ENCODE results near the gene FUT6.

FUT6 gene

DNA sequence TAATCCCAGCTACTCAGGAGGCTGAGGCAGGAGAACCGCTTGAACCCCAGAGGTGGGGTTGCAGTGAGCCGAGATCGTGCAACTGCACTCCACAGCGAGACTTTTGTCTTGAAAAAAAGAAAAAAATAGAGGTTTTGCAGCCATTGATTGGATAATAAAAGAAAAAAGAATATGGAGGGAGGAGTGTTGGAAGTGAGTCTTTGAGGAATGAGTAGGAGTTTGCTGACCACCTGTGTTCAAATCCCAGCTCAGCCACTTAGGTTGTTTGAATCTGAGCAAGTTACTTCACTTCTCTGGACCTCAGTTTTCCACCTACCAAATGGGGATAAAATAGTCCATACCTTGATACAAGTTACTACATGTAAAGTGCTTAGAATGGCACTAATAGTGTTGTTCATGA lies 28.4 kb downstream of the FUT6 start:
- H3K4me3 ChIP-seq (ENCODE audit: low read depth, low read length) = no peak overlapping the region

DNA sequence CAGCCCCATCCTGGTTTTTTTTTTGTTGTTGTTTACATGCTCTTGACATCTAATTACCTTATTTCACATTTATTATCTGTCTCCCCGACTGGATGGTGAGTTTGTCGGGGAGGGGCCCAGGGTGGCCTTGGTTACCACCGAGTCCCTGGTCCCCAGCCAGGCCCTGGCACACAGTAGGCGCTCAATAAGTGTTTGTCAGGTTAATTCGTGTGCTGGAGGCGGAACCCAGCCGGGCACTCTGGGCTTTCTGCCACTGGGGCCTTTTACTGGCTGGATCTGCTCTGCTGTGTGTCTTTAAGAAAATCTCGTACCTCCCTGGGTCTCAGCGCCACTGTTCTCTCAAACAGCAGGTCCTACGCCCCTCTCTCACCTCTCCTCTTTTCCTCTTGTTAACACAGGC lies 30.0 kb downstream of the FUT6 start:
- H3K4me3 ChIP-seq (ENCODE audit: low read depth, low read length) = no peak overlapping the region
- TF ChIP-seq, protein P1, sequence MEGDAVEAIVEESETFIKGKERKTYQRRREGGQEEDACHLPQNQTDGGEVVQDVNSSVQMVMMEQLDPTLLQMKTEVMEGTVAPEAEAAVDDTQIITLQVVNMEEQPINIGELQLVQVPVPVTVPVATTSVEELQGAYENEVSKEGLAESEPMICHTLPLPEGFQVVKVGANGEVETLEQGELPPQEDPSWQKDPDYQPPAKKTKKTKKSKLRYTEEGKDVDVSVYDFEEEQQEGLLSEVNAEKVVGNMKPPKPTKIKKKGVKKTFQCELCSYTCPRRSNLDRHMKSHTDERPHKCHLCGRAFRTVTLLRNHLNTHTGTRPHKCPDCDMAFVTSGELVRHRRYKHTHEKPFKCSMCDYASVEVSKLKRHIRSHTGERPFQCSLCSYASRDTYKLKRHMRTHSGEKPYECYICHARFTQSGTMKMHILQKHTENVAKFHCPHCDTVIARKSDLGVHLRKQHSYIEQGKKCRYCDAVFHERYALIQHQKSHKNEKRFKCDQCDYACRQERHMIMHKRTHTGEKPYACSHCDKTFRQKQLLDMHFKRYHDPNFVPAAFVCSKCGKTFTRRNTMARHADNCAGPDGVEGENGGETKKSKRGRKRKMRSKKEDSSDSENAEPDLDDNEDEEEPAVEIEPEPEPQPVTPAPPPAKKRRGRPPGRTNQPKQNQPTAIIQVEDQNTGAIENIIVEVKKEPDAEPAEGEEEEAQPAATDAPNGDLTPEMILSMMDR (IDR thresholded peaks at IDR 0.05; ENCODE audit: low read depth, low read length) = no peak

More for the DNA sequence above, 28.4 kb downstream of the FUT6 start:
- TF ChIP-seq, protein P1 (IDR thresholded peaks at IDR 0.05; ENCODE audit: low read depth, low read length) = no peak

DNA sequence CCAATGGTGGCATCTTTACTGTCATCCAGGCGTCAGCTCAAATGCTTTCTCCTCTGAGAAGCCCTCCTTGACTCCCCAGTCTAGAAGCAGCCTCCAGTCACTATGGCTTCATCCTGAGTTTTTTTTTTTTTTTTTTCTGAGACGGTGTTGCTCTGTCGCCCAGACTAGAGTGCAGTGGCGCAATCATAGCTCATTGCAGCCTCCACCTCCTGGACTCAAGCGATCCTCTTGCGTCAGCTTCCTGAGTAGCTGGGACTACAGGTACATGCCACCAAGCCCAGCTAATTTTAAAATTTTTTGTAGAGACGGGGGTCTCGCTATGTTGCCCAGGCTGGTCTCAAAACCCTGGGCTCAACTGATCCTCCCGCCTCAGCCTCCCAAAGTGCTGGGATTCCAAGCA lies 30.4 kb downstream of the FUT6 start:
- no peak overlapping the region for H3K4me3 ChIP-seq (ENCODE audit: low read depth, low read length)
- TF ChIP-seq, protein P1 (IDR thresholded peaks at IDR 0.05; ENCODE audit: low read depth, low read length) = no peak

DNA sequence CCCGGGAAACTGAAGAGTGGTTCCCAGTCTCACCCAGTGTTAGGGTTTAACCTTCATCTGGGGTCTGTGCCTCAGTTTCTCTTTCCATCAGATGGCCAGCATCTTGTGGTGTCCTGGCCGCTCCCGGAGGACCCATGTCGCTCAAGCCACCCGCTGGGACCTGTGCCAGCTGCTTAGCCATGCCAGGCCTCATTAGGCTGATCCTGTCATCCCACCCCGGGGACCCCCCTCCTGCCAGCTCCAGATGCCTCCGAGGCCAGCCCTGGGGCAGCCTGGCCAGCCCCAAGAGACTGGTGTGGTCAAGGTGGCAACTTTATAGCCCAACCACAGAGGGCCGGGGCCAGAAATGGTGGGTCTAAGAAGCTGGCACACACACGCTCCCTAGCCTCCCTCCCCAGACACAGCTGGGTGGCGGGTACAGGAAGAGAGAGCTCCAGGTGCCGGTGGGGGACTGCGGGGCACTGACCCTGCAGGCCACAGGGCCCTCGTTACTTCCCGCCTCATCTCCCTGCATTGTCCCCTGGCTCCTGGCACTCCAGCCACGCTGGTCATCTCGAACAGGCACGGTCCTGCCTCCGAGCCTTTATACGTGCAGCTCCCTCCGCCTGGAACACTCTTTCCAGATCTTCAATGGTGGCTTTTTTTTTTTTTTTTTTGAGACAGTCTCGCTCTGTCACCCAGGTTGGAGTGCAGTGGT lies 31.2 kb downstream of the FUT6 start:
- no peak overlapping the region for H3K4me3 ChIP-seq (ENCODE audit: low read depth, low read length)
- TF ChIP-seq, protein P1 (IDR thresholded peaks at IDR 0.05; ENCODE audit: low read depth, low read length) = no peak

DNA sequence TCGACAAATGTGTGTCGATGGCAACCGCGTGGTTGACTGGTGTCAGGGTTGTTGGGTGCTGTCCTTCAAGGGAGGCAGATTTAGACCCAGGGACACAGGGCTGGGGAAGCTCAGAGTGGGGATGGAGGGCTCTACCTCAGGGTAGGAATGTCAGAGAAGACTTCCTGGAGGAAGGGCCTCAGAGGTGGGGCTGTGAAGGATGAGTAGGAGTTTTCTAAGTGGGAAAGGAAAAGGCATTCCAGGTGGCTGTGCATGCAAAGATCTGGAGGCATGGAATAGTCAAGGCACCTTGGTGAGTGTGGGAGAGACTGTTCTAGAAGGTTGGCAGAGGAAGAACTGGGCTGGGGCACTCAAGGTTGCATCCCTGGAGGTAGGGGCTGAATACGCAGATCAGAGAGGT lies 32.6 kb downstream of the FUT6 start:
- TF ChIP-seq, protein P1 (IDR thresholded peaks at IDR 0.05; ENCODE audit: low read depth, low read length) = no peak
- H3K4me3 ChIP-seq (ENCODE audit: low read depth, low read length) = no peak overlapping the region

DNA sequence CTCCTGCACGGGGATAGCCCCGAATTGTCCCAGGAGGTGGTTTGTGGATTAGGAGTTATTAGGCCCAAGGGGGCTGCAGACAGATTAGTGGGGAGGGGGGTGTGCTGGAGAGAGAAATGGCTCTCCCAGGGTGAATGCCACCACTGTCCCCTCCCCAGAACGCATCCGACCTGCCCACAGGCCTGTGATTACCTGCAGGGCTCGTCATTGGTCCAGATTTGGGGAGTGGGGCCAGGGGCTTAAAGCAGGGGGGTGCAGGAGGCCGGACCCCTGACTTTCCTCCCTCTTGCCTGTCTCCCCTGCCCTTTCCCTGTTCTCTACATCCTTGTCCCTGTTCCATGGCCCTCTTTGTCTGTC lies 33.4 kb downstream of the FUT6 start:
- TF ChIP-seq, protein P1 (IDR thresholded peaks at IDR 0.05; ENCODE audit: low read depth, low read length) = no peak
- H3K4me3 ChIP-seq (ENCODE audit: low read depth, low read length) = peak overlapping the region; percentile 53

DNA sequence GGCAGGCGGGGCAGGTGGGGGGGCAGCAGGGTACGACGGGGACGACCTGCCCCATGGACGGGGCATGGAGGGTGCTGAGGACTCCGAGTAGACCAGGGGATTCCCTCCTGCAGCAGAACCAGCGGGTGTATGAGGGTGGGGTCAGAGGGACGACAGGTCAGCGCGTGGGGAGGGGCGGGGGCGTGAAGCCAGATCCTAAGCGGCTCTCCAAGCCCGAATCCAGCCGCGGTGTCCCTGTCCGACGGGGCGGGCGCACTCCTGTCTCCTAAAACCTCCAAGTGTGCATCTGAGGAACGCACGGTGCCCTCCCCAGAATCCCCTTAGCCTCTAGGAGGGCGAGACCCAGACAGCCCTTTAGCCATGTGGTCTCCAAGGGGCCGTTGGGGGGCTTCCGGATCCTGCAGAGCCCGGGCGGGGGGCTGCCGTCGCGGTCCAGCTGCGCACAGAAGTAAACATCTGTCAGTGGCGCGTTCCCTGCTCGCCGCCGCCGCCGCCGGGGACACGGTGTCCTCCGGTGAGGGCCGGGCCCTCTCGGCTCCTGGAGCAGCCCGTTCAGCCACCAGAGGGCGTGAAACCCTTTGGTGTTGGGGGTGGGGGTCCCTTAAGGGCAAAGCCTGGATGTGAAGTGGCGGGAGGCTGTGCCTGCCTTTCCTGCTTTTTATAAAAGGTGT lies 33.9 kb downstream of the FUT6 start:
- TF ChIP-seq, protein P1 (IDR thresholded peaks at IDR 0.05; ENCODE audit: low read depth, low read length) = peak; percentile 70
- peak overlapping the region; percentile 53 for H3K4me3 ChIP-seq (ENCODE audit: low read depth, low read length)

All from WI38 (cell line).